Upper lobe of left lung (tissue), 4 donors: ENCODE results near the gene SUCO.

Source experiments
- POLR2A ChIP-seq, 4 donors: fragments of 450-650 bp; IDR thresholded peaks; one replicate each; pipeline ENCODE4 v1.5.1; 2016 to 2017; ENCODE audit warnings: antibody characterized with exemption in 4 of 4, mild to moderate bottlenecking in 2 of 4
- TF ChIP-seq, protein P1 (sequence below), 6 experiments: fragments of 450-650 bp in 4 of 6; fragments of 200-600 bp in 2 of 6; sonication (generic) in 2 of 6; IDR thresholded peaks; one replicate each; pipeline ENCODE4 v1.5.1; 2016 to 2019; ENCODE audit warnings: antibody characterized with exemption in 6 of 6

GRCh38 chr1:172513479-172513878 lies 19.5 kb upstream of the SUCO start:
- TF ChIP-seq, protein P1, sequence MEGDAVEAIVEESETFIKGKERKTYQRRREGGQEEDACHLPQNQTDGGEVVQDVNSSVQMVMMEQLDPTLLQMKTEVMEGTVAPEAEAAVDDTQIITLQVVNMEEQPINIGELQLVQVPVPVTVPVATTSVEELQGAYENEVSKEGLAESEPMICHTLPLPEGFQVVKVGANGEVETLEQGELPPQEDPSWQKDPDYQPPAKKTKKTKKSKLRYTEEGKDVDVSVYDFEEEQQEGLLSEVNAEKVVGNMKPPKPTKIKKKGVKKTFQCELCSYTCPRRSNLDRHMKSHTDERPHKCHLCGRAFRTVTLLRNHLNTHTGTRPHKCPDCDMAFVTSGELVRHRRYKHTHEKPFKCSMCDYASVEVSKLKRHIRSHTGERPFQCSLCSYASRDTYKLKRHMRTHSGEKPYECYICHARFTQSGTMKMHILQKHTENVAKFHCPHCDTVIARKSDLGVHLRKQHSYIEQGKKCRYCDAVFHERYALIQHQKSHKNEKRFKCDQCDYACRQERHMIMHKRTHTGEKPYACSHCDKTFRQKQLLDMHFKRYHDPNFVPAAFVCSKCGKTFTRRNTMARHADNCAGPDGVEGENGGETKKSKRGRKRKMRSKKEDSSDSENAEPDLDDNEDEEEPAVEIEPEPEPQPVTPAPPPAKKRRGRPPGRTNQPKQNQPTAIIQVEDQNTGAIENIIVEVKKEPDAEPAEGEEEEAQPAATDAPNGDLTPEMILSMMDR (IDR thresholded peaks at IDR 0.05): no peak
- no peak for TF ChIP-seq POLR2A (IDR thresholded peaks at IDR 0.05)
